HepG2 (cell line): ENCODE measurements around the gene PYGL. TPM values are rescaled to one million over a fixed set of nuclear protein-coding genes. Genes with fewer than 3 reads are reported as not detected.

Source experiments
- ATF1 ChIP-seq: IDR thresholded peaks from 2 replicates; pipeline ENCODE4 v1.6.1; 2016; ENCODE audit warnings: mild to moderate bottlenecking, control low read depth
- CREB1 ChIP-seq, 2 experiments: fragments of 450-650 bp in 1 of 2; IDR thresholded peaks; 2 replicates each; pipeline ENCODE4 v1.6.1; 2016 to 2017; ENCODE audit warnings: control low read depth in 1 of 2, mild to moderate bottlenecking in 1 of 2, missing compliant biosample characterization in 1 of 2, missing genetic modification characterization in 1 of 2
- CREM ChIP-seq, 2 experiments: sonication (generic) in 1 of 2; formaldehyde crosslinking in 1 of 2; IDR thresholded peaks; 2 replicates each; pipeline versions ENCODE4 v1.4.0 to v1.6.1; 2016 to 2020; ENCODE audit warnings: antibody characterized with exemption in 1 of 2, mild to moderate bottlenecking in 1 of 2, missing genetic modification reagents in 1 of 2
- DDIT3 ChIP-seq: sonication (generic); formaldehyde crosslinking; IDR thresholded peaks from 2 replicates; pipeline ENCODE4 v1.4.0; 2020; ENCODE audit warnings: mild to moderate bottlenecking, missing genetic modification reagents
- ERF ChIP-seq: IDR thresholded peaks from 2 replicates; pipeline ENCODE4 v1.6.1; 2018; ENCODE audit warnings: missing biosample characterization, missing genetic modification reagents
- ETS1 ChIP-seq: sonication (generic); formaldehyde crosslinking; IDR thresholded peaks from 2 replicates; pipeline ENCODE4 v1.4.0; 2020; ENCODE audit warnings: missing genetic modification reagents
- FUBP1 ChIP-seq: sonication (generic); formaldehyde crosslinking; IDR thresholded peaks from 2 replicates; pipeline ENCODE4 v1.5.1; 2020; ENCODE audit warnings: missing genetic modification reagents, mild to moderate bottlenecking, borderline replicate concordance
- HMG20A ChIP-seq: IDR thresholded peaks from 2 replicates; pipeline ENCODE4 v1.6.1; 2016; ENCODE audit warnings: borderline replicate concordance
- KDM2A ChIP-seq: sonication (generic); formaldehyde crosslinking; IDR thresholded peaks from 2 replicates; pipeline ENCODE4 v1.4.0; 2020; ENCODE audit warnings: low read depth, missing genetic modification reagents, borderline replicate concordance
- RXRB ChIP-seq: IDR thresholded peaks from 2 replicates; pipeline ENCODE4 v1.6.1; 2016; ENCODE audit warnings: borderline replicate concordance, missing genetic modification reagents, missing compliant biosample characterization
- SAFB2 ChIP-seq: sonication (generic); formaldehyde crosslinking; IDR thresholded peaks from 2 replicates; pipeline ENCODE4 v1.5.1; 2020; ENCODE audit warnings: missing genetic modification reagents, low read depth, mild to moderate bottlenecking, borderline replicate concordance
- SNAPC2 ChIP-seq: sonication (generic); formaldehyde crosslinking; IDR thresholded peaks from 2 replicates; pipeline ENCODE4 v1.8.1; 2022; ENCODE audit warnings: mild to moderate bottlenecking, missing genetic modification reagents
- SRF ChIP-seq: IDR thresholded peaks from 2 replicates; pipeline ENCODE4 v1.6.1; 2011; ENCODE audit warnings: mild to moderate bottlenecking, low read depth, low read length, moderate library complexity
- TCF7 ChIP-seq: sonication (generic); IDR thresholded peaks from 2 replicates; pipeline ENCODE4 v1.6.1; 2016; ENCODE audit warnings: antibody characterized with exemption, low read depth
- XRCC5 ChIP-seq: fragments of 200-400 bp; formaldehyde crosslinking; optimal IDR thresholded peaks from 2 replicates; pipeline ENCODE3; 2017; ENCODE audit warnings: mild to moderate bottlenecking, low read length
- ZNF230 ChIP-seq: sonication (generic); formaldehyde crosslinking; IDR thresholded peaks from 2 replicates; pipeline ENCODE4 v1.4.0; 2020; ENCODE audit warnings: mild to moderate bottlenecking, missing genetic modification reagents
- ZNF605 ChIP-seq: sonication (generic); formaldehyde crosslinking; IDR thresholded peaks from 2 replicates; pipeline ENCODE4 v1.8.0; 2022; ENCODE audit warnings: mild to moderate bottlenecking, missing genetic modification reagents
- ZNF674 ChIP-seq: sonication (generic); formaldehyde crosslinking; IDR thresholded peaks from 2 replicates; pipeline ENCODE4 v1.5.0; 2020; ENCODE audit warnings: low read depth, mild to moderate bottlenecking, missing genetic modification reagents
- ZNF749 ChIP-seq: sonication (generic); formaldehyde crosslinking; IDR thresholded peaks from 2 replicates; pipeline ENCODE4 v1.8.0; 2022; ENCODE audit warnings: mild to moderate bottlenecking, missing genetic modification reagents, moderate library complexity, borderline replicate concordance
- ZNF761 ChIP-seq: sonication (generic); formaldehyde crosslinking; conservative IDR thresholded peaks from 2 replicates; pipeline ENCODE4 v1.4.0; 2020; ENCODE audit warnings: mild to moderate bottlenecking, missing genetic modification reagents
- ZNF784 ChIP-seq: sonication (generic); formaldehyde crosslinking; IDR thresholded peaks from 2 replicates; pipeline ENCODE4 v1.5.1; 2020; ENCODE audit warnings: missing genetic modification reagents, mild to moderate bottlenecking, borderline replicate concordance
- polyA plus RNA-seq, 8 experiments: library from polyadenylated mRNA; depleted of rRNA in 3 of 8; stranded (reverse) in 7 of 8; unstranded in 1 of 8; fragments of >200 nt; fragmentation: Illumina TruSeq in 4 of 8; extraction: Trizol in 4 of 8; gene quantifications; 2 replicates each; pipeline versions ENCODE4 v1.2.1 to v1.2.3, GENCODE V29; 2011 to 2016; ENCODE audit warnings: low read depth in 4 of 8, missing spikeins in 1 of 8, mixed read lengths in 1 of 8; ENCODE audit not compliant: insufficient read depth in 1 of 8
- total RNA-seq, 5 experiments: library from RNA; depleted of rRNA; stranded (reverse); fragments of >200 nt; fragmentation: Illumina TruSeq; extraction: Trizol; gene quantifications; 2 replicates each; pipeline ENCODE4 v1.2.3, GENCODE V29; 2016; ENCODE audit warnings: low read depth in 1 of 5

PYGL gene
- total and polyA plus RNA-seq, 2 of the 13 experiments (the other 11 are each of a cell fraction or from before 2014, with no cell fraction given), result 98.4 to 110 TPM

- TF ChIP-seq XRCC5 (peak; percentile 25), ZNF784 (CRISPR knock-in tag) (no peak), SNAPC2 (CRISPR knock-in tag) (0 out of 2 replicates have a peak, but pooled peaks have one; percentile 30), DDIT3 (CRISPR knock-in tag) (no peak), ZNF230 (CRISPR knock-in tag) (no peak), ATF1 (CRISPR knock-in tag) (peak; percentile 66; the same call in 1 of the 2 replicates), SRF (peak; percentile 82), ERF (CRISPR knock-in tag) (peak; percentile 68; the same call in 1 of the 2 replicates), CREM (IDR thresholded peaks at IDR 0.05) (peak; percentile 72), CREM (CRISPR knock-in tag; IDR thresholded peaks at IDR 0.05) (no peak), RXRB (CRISPR knock-in tag) (peak; percentile 49; the same call in 1 of the 2 replicates), ZNF674 (CRISPR knock-in tag) (no peak), HMG20A (CRISPR knock-in tag) (peak; percentile 60; the same call in 1 of the 2 replicates), ETS1 (CRISPR knock-in tag) (no peak), FUBP1 (CRISPR knock-in tag) (no peak), ZNF605 (peak; percentile 68), TCF7 (peak; percentile 95), CREB1 (IDR thresholded peaks at IDR 0.05) (no peak), CREB1 (CRISPR knock-in tag; IDR thresholded peaks at IDR 0.05) (peak; percentile 59; the same call in 1 of the 2 replicates), ZNF749 (CRISPR knock-in tag) (no peak), SAFB2 (CRISPR knock-in tag) (no peak), KDM2A (0 out of 2 replicates have a peak, but pooled peaks have one; percentile 30), ZNF761 (CRISPR knock-in tag) (0 out of 2 replicates have a peak, but pooled peaks have one; percentile 35)
Observed at GRCh38 chr14:50875359-50876070, 68.8 kb downstream of the PYGL start (continued).
